SU-DHL-6 (cell line): ENCODE measurements around the gene TAX1BP1.

ENCODE experiments used
- CTCF ChIP-seq: fragments of 200-600 bp; sonication (generic); IDR thresholded peaks from one replicate; pipeline ENCODE4 v1.5.1; 2017; ENCODE audit warnings: antibody characterized with exemption, mild to moderate bottlenecking, low read length, moderate library complexity; ENCODE audit not compliant: insufficient read depth, poor library complexity, severe bottlenecking
- EZH2phosphoT487 ChIP-seq: fragments of 200-600 bp; sonication (generic), shearing (Covaris generic); conservative IDR thresholded peaks from 2 replicates; pipeline ENCODE4 v1.6.1; 2018; ENCODE audit warnings: mild to moderate bottlenecking, antibody characterized with exemption, low read length, moderate library complexity, mixed read lengths

- TF ChIP-seq CTCF, result no peak
- no peak for TF ChIP-seq EZH2phosphoT487
These were observed 37.7 kb downstream of the TAX1BP1 start for GRCh38 chr7:27777662-27778061.
